ENCODE results near the gene IPCEF1.

IPCEF1 gene, protein sequence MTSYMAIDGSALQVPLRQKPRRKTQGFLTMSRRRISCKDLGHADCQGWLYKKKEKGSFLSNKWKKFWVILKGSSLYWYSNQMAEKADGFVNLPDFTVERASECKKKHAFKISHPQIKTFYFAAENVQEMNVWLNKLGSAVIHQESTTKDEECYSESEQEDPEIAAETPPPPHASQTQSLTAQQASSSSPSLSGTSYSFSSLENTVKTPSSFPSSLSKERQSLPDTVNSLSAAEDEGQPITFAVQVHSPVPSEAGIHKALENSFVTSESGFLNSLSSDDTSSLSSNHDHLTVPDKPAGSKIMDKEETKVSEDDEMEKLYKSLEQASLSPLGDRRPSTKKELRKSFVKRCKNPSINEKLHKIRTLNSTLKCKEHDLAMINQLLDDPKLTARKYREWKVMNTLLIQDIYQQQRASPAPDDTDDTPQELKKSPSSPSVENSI

DNA sequence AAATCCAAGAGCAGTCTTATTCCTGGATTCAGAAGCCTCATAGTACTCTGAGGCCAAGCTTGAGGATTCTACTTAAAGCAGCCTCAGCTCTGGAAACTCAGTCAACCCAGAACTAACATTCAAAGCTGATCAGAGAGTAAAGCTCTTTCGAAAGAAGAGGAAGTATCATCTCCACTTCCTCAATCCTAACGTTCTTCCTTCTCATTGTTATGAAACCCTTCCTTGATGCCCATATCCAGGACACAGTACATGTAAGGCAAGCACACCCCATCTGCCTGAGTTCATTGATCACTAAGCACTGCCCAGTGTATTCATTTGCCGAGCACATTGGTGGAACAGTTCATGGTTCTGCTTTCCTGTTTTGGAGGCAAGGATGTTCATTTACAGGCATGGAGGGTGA, at the start of gene IPCEF1:
Gene IPCEF1 (minus strand): TSS at position 114 of the 400 bp plus-strand sequence. CDS start 90,856 bp downstream, outside the sequence.
- no peak for DNase-seq

DNA sequence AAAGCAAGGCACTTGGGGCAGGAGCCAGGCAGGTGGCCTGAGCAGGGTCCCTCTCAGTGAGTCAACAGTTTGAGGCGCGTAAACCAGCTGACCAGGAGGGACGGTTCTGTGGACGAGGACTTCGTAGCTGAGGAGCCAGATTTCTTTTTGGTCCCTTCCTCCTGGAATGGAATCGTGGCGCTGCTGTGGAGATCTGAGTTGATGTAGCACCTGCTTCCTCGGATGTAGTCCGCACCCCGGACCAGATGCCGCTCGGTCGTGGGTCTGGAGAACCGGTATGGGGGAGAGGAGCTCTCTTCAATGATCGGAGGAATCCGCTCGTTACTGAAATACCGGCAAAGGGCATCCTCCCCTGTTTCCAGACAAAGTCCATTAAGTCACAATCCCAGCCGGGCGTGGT, 49.7 kb upstream of the IPCEF1 start:
- DNase-seq: no peak

GRCh38 chr6:154404791-154405400, 48.3 kb upstream of the IPCEF1 start:
- DNase-seq: no peak

GRCh38 chr6:154403788-154404187, 47.2 kb upstream of the IPCEF1 start:
- peak; percentile 71 for DNase-seq

- DNase-seq: no peak
Observed at GRCh38 chr6:154402081-154402780, 45.6 kb upstream of the IPCEF1 start.

DNA sequence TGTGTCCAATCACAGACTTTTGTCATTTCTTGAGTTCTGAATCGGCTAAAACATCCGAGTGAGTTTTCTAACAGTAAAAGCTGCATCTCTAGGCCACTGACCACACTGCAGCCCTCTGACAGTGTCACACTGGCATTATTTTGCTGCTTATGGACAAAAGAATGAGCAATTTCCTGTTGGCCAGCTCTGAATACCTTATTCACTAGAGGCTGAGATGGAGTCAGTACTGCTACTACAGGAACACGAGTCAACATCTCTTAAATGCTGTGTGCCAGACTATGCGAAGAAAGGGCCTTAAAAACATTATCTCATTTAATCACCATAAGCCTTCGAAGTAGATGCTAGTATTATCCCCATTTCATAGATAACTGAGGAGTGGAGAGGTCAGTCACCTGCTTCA, 42.5 kb upstream of the IPCEF1 start:
- no peak for DNase-seq

GRCh38 chr6:154397491-154398195, 41.0 kb upstream of the IPCEF1 start:
- no peak for DNase-seq

DNA sequence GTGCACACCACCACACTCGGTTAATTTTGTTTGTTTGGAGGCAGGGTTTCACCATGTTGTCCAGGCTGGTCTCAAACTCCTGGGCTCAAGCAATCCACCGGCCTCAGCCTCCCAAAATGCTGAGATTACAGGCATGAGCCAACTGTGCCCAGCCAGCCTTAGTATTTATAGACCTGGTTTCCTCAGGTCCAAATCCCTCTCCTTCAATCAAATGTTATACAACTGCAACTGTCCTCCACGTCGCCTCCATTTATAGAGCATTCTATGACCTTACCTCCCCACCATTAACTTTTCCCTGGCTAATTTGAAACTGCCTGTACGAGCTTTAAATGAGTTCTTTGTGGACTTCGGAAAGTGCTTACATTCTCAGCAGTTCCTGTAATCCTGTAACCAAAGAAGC, 39.3 kb upstream of the IPCEF1 start:
- no peak for DNase-seq

- DNase-seq: no peak
Observed at GRCh38 chr6:154395316-154395715, 38.7 kb upstream of the IPCEF1 start.

GRCh38 chr6:154394571-154394970, 38.0 kb upstream of the IPCEF1 start:
- no peak for DNase-seq

DNA sequence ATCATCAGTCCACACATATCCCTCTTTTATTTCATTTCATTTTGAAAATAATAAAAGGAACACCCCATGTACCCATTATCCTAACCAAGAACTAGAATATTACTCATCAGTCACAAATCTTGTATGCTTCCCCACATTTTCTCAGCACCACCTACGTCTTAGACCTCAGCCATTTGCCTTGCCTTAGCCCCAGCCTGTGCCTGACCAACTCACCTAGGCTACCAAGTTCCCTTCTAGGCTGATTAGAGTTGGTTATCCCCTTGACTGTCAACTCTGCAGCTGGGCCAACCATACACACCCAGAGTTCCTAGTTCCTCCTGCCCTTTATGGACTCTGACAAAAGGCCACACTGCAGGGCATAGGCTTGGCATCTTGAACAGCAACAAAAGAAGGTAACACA, 33.4 kb upstream of the IPCEF1 start:
- no peak for DNase-seq

GRCh38 chr6:154388803-154389202, 32.2 kb upstream of the IPCEF1 start:
- DNase-seq: no peak

- no peak for DNase-seq
Observed at GRCh38 chr6:154386848-154387717, 30.5 kb upstream of the IPCEF1 start.

- no peak for DNase-seq
Observed at GRCh38 chr6:154384191-154384590, 27.6 kb upstream of the IPCEF1 start.

- no peak for DNase-seq
Observed at GRCh38 chr6:154383273-154383672, 26.7 kb upstream of the IPCEF1 start.

- no peak for DNase-seq
Observed at GRCh38 chr6:154382740-154383139, 26.1 kb upstream of the IPCEF1 start.

GRCh38 chr6:154381548-154381947, 24.9 kb upstream of the IPCEF1 start:
- DNase-seq: no peak

- DNase-seq: no peak
Observed at GRCh38 chr6:154380741-154381140, 24.1 kb upstream of the IPCEF1 start.

DNA sequence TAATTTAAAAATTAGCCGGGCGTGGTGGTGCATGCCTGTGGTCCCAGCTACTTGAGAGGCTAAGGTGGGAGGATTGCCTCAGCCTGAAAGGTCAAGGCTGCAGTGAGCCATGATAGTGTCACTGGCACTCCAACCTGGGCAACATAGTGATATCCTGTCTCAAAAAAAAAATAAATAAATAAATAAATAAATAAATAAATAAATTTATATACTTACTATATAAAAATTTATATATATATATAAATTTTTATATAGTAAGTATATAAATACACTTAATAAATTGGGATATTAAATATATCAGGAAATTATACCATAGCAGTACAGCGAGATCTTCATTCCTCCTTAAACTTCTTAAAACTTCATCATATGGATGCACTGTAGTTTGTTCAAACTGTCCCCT, 23.0 kb upstream of the IPCEF1 start:
- no peak for DNase-seq

- no peak for DNase-seq
Observed at GRCh38 chr6:154378518-154378917, 21.9 kb upstream of the IPCEF1 start.

GRCh38 chr6:154377726-154378125, 21.1 kb upstream of the IPCEF1 start:
- DNase-seq: no peak

DNA sequence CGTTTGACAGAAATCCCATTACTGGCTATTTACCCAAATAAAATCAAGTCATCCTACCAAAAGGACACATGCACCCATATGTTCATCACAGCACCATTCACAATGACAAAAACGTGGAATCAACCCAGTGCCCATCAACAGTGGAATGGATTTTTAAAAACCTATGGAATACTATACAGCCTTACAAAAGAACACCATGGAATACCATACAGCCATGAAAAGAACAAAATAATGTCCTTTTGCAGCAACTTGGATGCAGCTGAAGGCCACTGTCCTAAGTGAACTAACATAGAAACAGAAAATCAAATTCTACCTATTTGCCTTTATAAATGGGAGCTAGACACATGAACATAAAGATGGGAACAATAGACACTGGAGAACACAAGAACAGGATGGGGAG, 17.4 kb upstream of the IPCEF1 start:
- DNase-seq: no peak
